NCI-H2171 (cell line): Measurements from ENCODE around the gene SUSD3.

Experiments used
- DNase-seq: peaks from one replicate; lab custom pipeline; 2025; lab: John Stamatoyannopoulos, UW

Gene SUSD3

DNA sequence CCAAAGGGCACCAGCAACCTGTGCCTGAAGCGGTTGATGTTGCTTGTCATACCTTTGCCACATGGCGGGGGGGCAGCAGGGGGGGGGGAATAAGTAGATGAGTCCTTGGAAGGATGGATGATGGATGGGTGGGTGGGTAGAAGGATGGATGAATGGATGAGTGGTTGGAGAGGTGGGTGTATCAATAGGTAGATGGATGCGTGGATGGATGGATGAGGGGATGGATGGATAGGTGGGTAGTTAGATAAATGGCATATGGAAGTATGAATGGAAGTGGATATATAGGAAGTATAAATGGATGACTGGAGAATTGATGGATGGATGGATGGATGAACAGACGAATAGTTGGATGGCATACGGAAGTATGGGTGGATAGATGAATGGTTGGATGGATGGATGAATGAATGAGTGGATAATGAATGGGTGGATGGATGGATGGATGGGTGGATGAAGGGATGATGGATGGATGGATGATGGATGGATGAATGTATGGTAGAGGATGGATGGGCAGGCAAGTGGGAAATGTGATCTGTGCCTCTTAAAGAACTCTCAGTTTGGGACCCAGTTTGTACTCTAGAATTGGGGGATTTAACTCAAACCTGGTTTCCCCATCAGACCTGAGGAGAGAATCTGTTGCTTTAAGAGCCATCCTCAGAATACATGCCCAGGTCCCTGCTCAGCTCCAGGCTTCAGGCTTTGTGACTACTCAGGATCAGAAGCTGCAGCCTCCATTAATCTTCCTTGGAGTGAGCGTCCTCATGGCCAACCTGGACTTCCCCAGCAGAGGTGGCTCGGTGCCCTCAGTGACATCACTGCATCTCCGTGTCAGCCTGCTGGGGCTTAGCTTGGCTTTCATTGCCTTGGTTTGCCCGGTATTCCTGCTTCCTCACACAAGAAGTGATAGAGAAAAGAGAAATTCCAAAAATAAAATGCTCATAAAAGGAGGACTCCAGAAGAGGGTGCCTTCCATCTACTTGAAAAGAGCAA lies 27.6 kb upstream of the SUSD3 start:
- DNase-seq = no peak

DNA sequence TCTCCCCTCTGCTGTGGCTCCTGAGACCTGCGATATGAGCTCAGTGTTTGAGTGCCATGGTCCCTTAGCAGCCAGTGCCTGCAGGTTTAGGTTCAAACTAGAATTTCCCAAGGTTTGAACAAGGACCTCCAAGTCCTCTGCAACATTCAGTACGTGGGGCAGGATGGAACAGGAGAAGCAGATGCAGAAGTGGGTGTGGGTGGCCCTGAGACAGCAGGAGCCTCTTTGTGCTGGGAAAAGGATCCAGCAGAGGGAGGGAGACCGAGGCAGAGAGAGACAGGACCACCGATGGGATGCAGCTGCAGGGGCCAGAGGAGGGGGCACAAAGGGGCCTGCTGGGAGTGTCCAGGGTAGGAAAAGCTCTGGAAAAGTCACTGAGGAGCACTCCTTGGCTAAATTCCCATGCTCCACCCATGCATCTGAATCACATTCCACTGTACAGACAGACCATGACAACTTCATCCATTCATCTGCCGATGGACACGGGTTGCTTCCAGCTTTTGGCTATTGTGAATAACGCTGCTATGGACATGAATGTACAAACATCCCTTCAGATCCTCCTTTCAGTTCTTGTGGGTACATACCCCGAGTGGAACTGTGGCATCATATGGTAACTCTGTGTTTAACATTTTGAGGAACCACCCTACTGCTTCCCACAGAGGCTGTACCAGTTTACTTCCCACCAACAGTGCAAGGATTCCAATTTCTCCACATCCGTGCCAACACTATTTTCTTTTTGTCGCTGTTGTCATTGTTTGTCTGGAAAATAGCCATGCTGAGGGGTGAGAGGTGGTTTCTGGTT lies 26.7 kb upstream of the SUSD3 start:
- DNase-seq = no peak

DNA sequence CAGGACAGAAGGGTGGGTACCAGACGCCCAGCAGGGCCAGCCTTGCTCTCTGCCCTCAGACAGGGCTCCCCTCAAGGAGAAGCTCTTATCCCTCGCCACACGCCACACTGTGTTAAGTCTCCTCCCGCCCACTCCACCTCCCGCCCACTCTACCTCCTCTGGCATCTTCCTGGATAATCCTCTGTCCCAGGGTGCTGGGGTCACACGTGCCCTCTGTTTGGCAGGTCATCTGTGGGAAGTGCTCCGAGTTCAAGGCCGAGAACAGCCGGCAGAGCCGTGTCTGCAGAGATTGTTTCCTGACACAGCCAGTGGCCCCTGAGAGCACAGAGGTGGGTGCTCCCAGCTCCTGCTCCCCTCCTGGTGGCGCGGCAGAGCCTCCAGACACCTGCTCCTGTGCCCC lies 26.0 kb upstream of the SUSD3 start:
- DNase-seq = no peak

DNA sequence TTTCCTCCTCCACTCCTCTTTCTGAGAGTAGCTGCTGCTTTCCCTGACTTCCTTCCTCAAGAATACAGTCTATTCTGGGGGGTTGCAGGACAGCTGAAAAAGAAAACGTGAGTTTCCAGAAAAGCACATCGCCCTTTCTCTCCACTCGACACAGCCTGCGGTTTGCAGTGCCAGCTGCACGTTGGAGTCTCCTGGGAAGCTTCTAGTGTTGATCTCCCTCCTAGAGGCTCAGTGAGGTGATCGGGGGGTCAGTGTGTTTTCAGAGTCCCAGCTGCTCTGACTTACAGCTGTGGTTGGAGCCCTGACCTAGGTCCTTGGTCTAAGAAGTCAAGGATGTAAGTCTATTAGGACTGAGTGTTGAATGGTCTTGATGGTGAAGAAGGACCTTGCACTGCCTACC lies 25.0 kb upstream of the SUSD3 start:
- DNase-seq = peak; percentile 60

DNA sequence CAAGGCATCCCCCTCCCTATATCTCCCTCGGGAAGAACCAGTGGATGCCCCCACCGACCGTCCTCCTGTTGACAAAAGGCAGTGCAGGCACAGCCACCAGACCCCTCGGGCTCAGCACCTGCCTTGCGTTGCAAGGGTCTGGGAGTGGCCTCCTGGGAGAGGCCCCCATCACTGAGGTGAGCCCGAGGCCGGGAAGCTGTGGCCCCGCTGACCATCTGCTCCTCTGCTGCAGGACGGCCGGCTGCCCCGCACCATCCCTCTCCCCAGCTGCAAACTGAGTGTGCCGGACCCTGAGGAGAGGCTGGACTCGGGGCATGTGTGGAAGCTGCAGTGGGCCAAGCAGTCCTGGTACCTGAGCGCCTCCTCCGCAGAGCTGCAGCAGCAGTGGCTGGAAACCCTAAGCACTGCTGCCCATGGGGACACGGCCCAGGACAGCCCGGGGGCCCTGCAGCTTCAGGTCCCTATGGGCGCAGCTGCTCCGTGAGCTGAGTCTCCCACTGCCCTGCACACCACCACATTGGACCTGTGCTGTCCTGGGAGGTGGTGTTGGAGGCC lies 23.3 kb upstream of the SUSD3 start:
- DNase-seq = no peak

DNA sequence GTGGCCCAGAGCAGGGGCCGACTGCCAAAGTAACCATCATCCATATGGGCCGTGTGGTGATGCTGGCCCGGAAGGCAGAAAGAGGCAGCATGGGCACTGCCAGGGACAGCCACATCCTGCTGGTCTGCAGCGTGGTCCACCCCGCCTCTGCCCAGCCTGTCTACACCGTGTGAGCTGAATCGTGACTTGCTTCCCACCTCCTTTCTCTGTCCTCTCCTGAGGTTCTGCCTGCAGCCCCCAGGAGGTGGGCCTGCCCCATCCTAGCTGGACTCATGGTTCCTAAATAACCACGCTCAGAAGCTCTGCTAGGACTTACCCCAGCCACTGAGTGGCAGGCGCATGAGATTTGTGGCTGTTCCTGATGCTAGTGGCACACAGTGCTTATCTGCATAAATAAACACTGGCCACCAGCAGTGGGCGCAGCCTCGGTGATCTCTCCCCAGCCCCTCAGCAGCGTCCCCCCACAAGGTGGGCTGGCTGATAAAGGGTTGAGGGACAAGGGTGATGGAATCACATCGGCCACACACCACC lies 22.6 kb upstream of the SUSD3 start:
- DNase-seq = no peak

DNA sequence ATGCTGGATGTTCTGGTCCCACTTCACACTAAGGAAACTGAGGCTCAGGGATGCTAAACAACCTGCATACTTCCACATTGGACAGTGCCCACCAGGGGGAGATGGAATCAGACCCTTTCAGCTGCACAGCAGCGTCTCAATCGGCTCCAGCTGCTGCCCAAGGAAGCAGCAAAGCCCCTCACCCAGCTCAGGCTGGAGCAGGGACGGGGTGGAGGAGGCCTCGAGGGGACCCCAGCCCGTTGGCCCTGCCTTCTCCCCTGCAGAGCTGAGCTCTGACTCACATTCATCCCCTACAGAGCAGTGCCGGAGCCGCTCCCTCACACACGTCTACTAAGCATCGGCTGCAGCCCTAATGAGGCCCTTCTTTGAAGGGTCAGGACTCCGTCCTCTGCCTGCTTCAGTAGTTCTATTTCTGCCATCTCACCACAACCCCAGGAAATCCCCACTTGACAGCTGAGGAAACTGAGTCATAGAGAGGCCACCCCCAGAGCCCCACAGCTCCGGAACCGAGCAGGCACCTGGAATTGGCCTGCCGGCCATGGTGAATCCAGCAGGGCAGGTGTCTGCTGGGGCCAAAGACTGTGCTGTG lies 21.5 kb upstream of the SUSD3 start:
- DNase-seq = no peak

DNA sequence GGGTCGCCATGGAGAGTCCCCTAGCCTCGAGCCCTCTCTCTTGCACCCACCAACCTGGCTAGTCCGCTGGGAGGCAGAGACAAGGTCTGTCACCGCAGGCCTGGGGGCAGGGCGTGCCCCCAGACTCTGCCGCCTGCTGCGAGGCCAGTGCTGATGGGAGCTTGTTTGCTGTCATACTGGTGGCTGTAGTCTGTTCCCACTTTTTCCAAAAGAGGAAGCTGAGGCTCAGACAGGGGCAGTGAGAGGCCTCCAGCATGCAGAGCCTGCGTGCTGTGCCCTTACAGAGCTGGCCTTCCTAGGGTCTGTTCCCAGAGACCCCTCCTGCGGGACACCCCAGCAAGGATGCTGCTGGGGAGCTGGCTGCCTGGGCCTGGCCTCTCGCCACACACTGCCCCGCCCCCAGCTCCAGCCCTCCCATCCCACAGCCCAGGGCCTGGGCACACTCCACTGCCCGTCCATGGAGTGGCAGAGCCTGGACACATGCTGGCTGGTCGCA lies 21.0 kb upstream of the SUSD3 start:
- DNase-seq = no peak

DNA sequence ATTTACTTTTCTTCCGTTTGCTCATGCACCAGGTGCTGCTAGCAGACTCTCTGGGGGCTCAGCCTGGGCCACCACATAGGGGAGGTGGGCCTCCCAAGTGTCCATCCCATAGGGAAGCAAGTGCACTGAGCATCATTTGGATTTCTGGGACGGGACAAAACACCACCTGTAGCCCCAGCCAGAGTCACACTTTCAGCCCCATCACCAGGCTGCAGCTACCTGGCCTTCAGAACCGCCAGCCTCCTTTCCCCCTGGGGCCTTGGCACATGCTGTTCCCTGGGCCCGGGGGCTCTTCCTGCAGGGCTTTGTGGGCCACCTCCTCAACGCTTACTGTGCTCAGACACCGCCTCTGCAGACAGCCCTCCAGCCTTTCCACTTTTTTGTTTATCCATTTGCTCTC lies 19.6 kb upstream of the SUSD3 start:
- no peak for DNase-seq

DNA sequence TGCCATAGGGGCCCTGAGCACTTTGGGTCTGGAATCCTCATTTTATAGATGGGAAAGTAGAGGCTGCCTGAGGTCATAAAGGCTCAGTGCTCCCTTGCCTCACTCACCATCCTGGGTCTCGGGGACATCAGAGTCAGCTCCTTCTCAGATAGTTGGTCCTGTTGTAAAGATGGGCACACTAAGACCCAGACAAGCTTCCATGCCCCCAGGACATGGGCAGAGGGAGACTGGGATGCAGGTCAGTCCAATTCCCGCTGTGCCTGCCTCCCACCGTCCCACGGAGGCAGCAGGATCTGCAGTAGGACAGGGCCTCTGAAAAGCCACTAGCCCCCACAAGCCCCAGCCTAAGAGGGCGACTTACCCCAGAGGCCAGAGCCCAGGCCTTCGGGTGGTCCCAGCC lies 19.0 kb upstream of the SUSD3 start:
- no peak for DNase-seq

DNA sequence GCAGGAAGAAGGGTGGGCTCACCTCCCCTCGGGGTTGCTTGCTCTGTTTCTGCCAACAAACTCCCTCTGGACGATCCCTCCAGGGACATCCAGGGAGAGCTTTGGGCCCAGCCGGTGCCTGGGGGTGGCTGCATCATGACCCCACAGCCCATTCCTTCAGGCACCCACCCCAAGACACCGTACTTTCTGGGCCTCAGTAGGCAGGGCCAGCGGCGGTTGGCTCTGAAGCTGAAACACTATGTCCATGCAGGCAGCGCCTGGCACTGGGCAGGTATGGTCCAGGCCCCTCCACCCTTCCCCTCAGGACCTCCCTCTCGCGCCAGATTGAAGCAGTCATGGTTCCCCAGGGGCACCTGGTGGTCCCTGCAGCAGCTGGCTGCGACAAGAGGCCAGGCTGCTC lies 18.5 kb upstream of the SUSD3 start:
- no peak for DNase-seq

DNA sequence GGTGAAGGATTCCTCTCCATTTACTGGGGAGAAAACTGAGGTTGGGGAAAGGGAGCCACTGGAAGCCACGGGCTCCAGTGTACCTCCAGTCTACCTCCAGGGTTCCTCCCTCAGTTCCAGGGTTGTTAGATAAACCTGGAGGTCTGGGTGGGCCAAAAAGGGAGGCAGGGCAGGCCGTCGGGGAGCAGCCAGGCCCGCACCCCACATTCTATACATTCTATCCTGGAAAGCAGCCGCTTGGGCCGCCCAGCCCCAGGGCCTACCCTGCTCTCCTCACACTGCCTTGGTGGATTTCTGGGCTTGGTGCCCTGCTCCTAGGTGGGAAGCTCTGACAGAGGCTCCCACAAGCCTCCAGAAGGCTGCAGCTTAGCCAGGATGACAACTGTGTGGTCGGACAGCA lies 18.1 kb upstream of the SUSD3 start:
- DNase-seq = no peak

DNA sequence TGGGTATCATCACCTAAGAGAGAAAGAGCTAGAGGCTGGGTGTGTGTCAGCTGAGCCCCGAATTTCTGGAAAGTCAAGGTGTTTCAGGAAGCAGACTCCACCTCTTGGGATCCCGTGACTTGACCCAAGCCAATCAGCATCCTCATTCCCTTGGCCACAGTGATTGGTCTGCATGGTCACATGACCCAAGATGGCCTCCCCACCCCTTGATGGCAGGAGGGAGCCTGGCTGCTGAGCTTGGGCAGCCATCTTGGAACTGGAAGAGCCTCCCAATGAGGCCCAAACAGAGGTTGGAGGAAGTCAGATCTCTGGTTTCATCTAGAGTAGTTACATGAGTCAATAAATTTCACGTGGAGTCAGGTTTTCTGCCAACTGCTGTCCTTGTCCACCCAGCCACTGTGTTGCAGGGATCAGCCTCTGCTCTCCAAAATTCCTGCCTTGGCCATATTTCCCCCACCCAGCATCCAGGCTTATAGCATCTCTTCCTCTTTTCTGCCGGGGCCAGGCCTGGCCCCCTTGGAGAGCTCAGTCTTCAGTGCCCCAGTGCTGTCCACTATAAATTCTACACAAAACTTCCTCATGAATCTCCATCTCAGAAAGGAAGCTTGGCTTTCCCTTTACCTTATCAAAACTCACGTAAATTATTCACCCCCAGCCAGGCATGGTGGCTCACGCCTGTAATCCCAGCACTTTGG lies 17.2 kb upstream of the SUSD3 start:
- peak; percentile 29 for DNase-seq

DNA sequence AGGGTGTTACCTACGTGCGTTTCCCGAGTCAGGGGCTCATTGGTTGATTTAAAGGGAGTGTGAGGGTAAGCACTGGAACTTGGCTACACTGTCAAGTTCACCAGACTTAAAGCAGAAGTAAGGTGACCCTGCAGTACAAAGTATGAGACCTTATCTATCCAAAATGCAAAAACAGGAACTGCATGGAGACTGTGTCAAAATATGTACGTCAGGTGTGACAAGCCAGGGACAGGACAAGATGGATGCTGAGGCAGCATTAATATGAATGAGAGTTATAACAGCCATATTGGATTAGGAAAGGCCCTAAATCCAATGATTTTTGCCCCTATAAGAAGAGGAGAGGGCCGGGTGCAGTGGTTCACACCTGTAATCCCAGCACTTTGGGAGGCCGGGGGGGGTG lies 15.4 kb upstream of the SUSD3 start:
- DNase-seq = no peak

DNA sequence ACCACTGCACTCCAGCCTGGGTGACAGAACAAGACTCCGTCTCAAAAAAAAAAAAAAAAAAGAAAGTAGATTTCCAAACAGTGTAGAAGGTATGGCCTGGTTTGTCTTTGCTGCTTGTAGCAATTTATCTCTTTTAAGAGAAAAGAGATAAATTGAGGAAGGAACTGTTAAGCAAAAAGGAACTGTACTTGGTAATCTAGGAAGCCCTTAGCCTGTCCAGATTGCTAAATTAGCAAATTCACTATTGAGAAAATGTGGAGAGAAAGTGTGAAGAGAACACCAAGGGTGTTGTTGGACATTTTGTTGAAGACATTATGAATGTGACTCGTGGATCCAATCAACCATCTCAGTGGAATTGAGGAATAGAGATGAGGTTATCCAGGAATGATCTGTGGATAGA lies 13.0 kb upstream of the SUSD3 start:
- DNase-seq = no peak

DNA sequence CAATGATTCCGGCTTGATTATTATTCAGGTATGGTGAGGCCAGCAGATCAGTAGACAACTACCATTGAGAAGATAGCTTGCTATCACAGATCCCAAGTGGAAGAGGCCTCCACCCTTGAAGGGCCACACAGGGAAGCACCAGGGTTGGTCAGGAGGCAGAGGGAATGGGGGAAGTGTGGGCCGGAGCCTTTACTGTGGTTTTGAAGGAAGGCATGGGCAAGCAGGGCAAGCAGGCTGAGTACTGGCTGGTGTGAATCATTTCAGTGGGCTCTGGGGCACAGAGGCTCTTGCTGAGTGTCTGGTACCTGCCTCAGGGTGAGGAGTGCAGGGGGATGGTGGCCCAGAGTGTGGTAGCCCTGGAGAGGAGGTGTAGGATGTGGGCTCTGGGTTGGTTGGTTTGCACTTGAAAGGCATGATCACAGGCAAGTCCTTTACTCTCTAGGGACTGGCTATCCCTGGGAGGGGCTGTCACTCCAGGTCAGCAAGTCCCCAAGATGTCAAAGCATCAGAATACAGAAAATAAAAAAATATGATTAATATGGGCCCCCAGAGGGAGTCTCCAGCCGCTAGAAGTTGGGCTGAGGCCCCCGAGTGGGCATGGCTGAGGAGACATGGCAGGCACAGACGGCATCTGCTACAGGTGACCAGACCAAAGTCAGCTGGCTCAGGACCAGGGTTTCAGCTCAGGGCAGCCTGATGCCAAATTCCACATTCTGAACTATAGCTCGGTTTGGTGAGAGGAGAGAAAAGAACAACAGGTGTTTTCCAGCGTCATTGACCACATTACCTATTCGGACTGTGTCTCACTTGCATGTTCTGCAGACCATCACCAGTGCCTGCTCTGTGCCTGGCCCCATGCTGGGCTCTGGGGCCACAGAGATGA lies 9.7 kb upstream of the SUSD3 start:
- DNase-seq = no peak

DNA sequence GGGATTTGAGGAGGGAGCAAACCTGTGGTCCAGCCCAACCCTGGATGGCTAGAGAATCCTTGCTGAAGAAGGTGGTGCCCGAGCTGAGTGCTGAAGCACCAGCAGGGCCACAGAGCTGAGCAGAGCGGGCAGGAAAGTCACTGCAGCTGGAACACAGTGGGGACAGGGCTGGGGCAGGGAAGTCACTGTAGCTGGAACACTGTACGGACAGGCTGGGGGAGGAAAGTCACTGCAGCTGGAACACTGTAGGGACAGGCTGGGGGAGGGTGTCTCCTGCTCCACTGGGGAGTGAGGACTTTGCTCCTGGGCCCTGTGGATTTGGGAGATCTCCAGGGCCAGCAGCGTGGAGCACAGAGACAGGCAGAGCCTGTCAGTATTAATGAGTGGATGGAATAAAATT lies 9.0 kb upstream of the SUSD3 start:
- DNase-seq = no peak

DNA sequence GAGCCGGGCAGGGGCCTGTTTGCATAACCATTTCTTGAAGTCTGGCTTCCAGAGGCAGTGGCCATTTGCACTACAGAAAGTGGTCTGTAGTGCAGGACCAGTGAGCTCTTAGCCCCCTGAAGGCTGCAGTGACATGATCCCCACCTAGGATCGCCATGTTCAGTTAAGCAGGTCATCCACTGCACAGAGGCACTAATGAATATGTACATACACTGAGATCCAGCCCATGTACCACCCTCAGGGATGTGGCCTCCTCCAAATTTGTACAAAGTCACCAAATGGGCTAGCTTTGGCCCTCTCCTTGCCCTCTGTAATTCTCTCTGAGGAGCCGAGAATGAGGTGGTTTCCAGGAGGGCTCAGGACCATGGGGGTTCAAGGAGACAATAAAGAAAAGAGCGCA lies 8.3 kb upstream of the SUSD3 start:
- DNase-seq = no peak

DNA sequence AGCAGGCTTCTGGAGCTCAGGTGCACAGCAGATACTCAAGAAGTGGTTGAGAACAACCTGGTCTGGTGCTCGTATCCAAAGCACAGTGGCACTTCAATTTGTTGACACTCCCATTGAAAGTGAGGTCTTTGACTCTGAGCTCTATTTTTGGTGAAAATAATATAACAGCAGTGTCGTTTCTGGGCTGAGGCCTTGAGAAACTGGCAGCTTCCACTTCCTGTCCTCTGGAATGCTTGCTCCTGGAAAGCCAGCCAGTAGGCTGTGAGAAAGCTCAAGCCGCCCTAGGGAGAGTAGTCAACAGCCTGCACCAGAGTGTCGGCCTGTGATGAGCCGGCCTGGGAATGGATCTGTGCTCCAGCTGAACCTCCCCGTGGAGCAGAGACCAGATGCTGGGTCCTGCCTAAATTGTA lies 6.8 kb upstream of the SUSD3 start:
- DNase-seq = no peak

DNA sequence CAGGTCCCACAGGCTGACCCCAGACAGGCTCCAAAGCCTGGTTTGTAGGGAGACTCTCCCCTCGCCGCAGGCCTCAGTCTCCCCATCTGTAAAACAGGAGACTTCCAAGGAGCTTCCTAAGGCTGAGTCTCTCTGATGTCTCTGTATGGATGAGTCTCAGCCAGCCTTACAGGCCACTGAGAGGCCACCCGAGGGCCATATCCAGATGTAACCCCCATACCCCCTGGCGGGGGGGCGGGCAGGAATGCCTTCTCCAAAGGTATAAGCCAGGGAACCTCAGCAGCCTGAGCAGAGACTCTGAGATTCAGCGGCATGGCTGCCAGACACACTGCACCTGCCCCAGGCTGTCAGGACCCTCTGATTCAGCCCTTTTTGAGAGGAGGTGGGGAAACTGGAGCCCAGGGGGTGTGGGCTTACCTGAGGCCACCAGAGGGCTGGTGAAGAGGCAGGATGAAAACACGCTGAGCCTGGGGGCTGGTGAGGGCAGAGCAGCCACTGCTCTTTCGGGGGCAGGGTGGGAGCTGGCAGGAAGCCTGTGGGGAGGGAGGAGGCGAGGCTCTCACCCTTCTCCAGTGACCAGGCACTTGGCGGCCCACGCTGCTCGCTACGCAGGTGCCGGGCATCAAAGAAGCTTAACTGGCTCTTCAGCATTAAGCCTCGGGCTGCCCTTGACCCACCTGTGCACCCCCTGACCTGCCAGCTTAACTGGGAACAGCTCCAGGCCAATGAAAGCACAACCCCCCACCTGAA lies 5.5 kb upstream of the SUSD3 start:
- DNase-seq = no peak
